GM12865 (cell line): ENCODE results near the gene DAZAP2.

ENCODE experiments used
- DNase-seq: peaks from one replicate; pipeline ENCODE4 v3.0.0; 2010; ENCODE audit warnings: low read depth
- H3K4me3 ChIP-seq: 2 replicates; pipeline ENCODE4 v1.5.1; 2011; ENCODE audit warnings: mild to moderate bottlenecking, low read depth, low read length, control low read depth
- TF ChIP-seq, protein P1 (sequence below): IDR thresholded peaks from 2 replicates; pipeline ENCODE4 v1.5.1; 2011; ENCODE audit warnings: low read length, control low read depth, low read depth, inconsistent platforms; ENCODE audit not compliant: insufficient read depth; ENCODE audit errors: missing control alignments

Gene DAZAP2, protein sequence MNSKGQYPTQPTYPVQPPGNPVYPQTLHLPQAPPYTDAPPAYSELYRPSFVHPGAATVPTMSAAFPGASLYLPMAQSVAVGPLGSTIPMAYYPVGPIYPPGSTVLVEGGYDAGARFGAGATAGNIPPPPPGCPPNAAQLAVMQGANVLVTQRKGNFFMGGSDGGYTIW

DNA sequence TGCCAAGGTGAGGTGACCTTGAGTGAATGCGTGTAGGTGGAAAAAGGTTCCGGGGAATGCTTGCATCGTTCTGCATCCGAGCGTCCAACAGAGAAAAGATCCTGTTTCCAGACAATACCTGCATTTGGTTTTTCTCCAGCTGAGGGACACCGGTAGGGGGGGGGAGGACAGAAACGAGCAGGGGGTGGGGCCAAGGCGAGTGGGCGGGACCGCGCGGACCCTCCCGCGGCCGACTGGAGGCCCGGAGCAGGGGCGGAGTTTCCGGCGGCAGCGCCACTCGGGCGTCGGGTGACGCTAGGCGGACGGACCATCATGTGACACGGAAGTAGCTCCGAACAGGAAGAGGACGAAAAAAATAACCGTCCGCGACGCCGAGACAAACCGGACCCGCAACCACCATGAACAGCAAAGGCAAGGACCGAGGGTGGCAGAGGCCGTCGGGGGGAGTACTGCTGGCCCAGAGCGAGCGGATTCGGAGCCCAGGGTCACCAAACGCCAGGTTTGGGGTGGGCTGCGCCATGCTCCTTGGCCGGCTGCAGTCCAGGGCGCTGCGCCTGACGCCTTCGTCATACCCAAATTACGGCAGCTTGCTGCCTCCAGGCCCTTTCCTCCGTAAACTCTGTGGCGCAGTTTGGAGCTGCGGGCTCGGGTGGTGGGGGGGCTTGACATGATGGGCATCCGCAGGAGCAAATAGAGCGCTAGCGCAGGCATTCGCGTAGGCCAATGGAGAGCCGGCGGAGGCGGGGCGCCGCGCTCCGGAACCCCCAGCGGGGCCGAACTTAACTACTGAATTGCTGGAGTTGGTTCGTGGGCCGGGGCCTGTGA, at the start of gene DAZAP2:
TSS of gene DAZAP2 (plus strand) at position 317 of the 825 bp plus-strand sequence. CDS start at position 399, 82 bp downstream.
- H3K4me3 ChIP-seq, result peak within 1 kb of the TSS; percentile 90
- DNase-seq, result peak; percentile 98
- TF ChIP-seq, protein P1, sequence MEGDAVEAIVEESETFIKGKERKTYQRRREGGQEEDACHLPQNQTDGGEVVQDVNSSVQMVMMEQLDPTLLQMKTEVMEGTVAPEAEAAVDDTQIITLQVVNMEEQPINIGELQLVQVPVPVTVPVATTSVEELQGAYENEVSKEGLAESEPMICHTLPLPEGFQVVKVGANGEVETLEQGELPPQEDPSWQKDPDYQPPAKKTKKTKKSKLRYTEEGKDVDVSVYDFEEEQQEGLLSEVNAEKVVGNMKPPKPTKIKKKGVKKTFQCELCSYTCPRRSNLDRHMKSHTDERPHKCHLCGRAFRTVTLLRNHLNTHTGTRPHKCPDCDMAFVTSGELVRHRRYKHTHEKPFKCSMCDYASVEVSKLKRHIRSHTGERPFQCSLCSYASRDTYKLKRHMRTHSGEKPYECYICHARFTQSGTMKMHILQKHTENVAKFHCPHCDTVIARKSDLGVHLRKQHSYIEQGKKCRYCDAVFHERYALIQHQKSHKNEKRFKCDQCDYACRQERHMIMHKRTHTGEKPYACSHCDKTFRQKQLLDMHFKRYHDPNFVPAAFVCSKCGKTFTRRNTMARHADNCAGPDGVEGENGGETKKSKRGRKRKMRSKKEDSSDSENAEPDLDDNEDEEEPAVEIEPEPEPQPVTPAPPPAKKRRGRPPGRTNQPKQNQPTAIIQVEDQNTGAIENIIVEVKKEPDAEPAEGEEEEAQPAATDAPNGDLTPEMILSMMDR, result no peak

DNA sequence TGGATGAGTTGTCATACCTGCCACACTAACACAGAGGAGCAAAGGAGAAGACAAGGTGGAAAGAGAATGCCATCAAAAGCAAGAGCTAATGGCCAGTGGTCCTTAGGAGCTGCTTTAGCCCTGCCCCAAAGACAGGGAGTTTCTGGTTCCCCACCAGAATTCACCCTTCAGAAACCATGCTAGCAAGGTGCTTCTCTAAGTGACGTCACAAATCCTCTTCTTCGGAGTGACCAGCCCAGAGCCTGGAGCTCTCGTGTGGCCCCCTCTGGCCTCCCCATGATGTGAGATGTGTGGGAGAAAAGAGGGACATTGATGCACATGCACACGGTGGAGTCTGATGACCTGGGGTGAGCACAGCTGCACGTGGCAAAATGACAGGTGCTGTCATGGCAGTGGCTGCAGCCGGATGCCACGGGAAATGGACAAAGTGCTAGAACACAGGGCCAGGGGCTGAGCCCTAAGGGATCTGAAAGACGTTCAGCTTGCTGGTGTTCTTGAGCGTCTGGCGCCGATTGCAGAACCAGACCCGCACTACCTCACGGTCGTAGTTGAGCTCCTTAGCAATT, 48.8 kb upstream of the DAZAP2 start:
- DNase-seq, result no peak
- TF ChIP-seq, protein P1, result no peak

DNA sequence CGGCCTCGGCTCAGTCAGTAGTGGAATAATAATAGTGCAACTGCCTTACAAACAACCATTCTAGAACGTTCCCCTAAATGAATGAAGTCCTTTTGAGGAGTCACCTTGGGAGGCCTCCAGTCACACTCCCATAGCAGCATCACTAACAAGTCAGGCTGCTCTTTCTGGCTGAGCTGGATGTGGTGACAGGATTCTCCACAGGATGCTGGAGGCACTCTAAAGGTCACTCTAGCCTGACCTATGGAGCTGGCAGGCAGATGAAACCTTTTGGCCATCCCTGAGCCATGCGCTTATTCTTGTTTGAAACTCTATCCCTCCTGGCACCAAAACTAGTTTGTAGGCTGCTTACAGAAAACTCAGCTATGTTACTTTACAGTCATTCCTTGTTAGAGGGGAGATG, 47.8 kb upstream of the DAZAP2 start:
- no peak overlapping the region for H3K4me3 ChIP-seq
- TF ChIP-seq, protein P1, result no peak
- DNase-seq, result no peak

More for the DNA sequence above, 48.8 kb upstream of the DAZAP2 start:
- no peak overlapping the region for H3K4me3 ChIP-seq

DNA sequence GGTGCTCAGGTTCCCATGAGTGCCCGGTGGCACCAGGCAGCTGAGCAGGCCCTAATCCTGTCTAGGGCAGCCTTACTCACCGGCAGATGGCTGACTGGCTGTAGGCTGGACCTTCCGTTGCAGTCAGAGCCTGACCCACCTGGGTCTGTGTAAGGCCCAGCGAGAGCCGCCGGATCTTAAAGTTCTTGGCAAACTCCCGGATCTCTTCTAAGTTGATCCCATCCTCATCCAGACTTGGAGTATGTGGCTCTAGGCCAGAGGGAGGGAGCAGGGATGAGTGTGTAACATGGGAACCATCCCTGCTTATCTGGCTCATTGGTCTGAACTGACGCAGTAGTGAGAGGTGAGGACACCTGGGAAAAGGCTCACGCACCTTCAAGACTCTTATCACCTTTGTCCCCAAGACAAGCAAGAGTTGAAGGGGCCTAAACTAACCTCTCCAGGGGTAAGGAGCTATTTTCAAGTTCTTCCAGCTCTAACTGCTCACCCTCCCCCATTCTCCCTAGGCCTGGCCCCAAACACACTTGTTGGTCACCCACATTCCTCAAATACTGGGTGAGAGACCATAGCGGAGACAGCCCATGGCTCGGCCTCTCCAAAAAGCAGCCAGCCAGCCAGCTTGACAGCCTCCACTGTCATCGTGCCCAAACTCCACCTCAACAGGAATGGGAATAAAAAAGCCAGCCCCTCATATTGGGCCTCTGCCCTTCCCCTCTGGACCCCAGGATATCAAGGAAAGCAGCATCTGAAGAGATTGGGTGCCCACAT, 46.9 kb upstream of the DAZAP2 start:
- TF ChIP-seq, protein P1, result no peak
- H3K4me3 ChIP-seq, result no peak overlapping the region
- no peak for DNase-seq

DNA sequence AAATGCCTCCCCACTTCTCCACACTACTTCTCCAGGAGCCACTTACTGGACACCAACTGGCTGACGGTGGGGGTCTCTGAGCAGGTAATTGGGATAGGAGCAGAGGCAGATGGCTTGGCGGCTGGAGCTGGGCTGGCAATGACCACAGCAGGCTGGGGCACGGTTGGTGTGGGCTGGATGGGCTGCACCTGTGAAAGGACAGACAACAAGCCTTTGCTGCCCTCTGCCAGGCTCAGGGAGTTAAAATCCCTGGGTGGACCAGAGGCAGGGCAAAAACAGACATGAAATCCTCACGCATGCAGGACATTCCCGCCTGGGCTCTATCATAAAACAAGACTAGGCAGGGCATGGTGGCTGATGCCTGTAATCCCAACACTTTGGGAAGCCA, 46.3 kb upstream of the DAZAP2 start:
- TF ChIP-seq, protein P1, result no peak
- H3K4me3 ChIP-seq, result no peak overlapping the region
- peak; percentile 10 for DNase-seq

DNA sequence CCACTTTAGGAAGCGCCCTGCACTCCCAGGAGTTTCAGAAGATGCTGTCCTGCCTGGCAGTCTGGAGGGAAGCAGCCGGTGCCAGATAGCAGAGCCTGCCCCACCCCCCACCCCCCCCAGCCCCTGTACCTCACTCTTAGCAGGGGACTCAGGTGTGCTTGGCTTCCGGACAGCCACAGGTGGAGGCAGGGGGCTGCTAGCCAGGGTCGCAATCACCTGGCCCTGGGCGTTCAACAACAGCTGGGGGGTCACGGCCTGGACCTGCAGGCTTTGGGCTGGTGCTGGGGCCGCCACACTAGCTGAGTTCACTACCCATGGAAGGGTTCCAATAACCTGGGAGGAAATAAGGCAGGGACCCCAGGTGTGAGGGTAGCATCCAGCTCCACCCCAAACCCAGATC, 42.8 kb upstream of the DAZAP2 start:
- TF ChIP-seq, protein P1, result no peak
- no peak for DNase-seq
- H3K4me3 ChIP-seq, result no peak overlapping the region
